HG02798 (cell line): ENCODE data around the gene ELMO1.

Experiments
- ATAC-seq: cut with Tn5 transposase; IDR thresholded peaks from one replicate; pipeline ENCODE4 v1.9.1; 2021; ENCODE audit warnings: mild to moderate bottlenecking; ENCODE audit not compliant: unreplicated experiment, poor library complexity

The ELMO1 gene

DNA sequence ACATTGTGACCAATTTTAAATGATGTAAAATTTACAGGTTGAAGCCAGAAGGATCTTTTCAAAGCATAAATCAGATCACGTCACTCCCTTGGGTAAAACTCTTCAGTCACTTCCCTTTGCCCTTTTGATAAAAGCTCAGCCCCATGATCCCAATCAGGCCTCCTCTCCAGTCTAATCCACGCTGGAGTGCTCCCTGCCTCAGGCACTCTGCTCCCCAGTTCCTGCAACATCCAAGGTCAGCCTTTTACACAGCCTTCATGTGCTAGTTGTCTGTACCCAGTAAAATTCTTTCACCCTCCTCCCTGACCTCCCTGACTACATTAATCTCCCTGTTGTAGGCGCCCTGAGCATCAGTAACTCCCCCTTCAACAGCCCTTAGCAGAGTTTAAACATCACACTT lies 14.1 kb downstream of the ELMO1 start:
- no peak for ATAC-seq

DNA sequence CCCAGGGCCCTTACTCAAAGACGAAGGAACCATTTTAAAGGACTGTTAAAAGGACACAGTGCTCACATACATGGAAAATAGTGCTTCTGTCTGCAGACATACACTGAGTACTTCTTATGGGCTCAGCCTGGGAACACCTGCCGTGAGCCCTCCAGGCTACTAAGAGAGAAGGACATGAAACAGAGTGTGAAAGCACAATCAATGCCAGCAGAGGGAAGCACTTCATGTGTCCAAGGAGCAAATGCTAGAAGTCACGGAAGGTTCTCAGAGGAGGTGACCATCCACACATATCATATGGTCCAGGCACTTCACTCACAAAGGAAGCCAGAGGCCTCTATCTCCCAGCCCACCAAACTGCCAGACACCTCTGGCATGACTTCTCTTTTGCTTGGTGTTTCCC lies 15.5 kb downstream of the ELMO1 start:
- no peak for ATAC-seq

DNA sequence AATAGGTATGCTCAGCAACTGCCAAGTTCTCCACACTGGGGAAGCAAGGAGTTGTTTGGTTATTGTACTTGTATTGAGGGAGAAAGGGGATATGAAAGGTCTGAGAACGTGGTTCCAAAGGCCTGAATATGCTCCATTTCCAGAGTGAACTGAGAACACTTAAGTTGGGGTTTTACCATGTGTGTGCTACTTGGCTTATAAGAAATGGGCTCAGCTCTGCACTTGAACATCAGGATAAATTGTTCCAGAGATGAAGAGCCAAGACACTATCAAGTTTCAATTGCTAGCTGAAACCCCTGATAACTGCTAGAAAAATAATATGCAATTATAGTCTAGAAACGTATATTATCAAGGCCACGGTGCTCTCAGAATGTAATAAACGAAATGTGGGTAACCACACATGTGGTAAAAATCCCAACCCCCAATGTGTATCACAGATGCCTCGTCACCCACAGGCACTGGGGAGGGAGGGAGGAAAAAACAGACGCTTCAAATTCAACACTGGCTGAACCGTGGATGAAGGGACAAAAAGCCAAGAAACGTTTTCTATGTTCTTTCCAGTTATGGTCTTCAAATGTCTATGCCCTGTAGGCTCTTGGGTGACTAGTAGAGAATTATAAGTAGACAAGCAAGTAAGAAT lies 16.3 kb downstream of the ELMO1 start:
- no peak for ATAC-seq

DNA sequence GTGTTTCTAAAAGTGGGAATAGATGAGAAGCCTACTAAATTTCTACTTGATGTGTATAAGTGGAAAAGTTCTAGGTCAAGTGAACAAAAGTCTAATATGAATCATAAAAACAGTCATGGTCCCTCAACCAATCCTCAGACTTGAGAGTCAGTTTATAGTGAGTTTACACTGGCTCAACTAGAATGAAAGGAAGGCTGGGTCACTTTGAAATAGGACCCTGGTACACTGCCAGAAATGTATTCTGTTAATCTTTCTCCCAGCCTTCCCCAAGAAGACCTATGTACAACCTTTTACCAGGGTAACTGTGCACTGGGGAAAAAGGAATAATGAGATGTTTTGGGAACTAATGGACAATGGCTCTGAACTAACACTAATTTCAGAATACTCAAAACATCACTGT lies 17.3 kb downstream of the ELMO1 start:
- ATAC-seq: no peak

DNA sequence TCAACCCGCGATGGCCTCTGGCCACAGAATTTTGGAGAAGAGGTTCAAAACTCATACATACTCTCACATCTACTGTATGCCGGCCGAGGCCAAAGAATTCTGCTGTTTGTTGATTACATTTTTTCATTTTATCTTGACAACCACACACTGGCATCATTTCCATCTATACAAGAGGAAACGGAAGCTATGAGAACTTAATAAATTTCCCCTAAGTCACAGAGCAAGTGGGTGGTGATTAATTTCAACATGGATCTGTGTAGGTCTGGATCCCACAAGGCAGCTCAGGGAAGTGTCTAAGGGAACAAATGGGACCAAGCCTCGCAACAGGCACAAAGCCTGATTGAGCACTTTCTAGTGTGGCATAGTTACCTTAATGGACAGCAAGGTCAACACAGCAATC lies 18.0 kb downstream of the ELMO1 start:
- ATAC-seq: no peak

DNA sequence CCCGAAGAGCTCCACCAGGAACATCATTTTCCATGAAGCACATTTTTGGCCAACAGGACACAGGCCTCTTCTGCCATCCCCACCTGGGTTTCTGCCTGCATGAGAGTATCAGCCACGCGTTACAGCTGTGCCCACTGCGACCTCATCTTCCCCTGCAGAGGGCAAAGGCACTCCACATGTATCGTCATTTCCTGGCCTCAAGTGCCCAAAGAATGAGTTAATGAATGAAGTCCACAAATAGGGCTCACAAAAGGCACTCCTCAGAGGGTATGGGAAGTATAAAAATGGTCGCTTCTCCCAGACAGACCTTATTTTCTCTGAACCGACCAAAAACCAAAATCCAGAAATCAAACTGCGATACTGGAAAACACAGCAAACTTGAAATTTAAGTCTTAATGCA lies 18.5 kb downstream of the ELMO1 start:
- no peak for ATAC-seq

DNA sequence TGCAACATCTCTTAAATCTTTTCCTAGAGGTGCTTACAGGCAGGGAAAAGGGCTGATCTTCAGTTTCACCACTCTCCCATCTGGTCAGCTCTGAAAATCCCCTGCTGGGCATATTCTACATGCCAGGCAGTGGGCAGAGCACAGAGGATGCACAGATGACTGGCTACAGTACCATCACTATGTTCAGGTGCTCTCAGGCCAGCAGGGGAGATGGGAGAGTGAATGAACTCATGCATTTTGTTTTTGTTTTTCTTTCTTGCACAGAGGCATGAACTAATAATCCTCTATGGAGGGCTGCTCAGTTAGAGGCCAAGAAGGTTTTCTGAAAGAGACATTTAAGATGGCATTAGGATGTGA lies 19.3 kb downstream of the ELMO1 start:
- no peak for ATAC-seq

DNA sequence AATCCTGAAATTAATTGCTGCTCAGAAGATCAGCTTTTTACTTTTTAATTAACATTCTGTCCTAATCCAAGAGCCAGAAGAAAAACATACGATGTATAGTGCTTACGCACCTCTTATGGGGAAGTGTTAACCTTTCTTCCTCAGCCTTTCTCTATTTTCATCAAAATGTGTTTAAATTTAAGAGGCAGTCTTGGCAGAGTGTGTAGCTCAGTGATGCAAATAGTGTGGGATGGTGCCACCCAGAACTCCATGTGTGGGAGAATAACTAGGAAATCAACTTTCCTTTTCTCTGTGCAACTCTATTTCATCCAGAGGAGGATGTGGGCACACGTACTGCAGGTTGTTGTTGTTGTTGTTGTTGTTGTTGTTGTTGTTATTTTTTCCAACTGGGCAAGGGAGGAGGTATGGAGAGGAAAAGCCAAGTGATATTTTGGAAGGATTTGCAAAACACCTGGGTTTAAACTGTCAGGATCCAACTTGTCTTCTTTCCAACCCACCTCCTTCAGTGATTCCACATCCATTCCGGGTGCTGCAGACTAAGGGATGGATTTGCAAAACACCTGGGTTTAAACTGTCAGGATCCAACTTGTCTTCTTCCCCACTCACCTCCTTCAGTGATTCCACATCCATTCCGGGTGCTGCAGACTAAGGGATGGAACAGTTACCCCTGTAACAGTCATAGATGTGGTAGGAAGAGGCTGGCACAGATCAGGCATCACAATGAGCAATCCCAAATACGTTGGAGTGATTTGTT lies 19.8 kb downstream of the ELMO1 start:
- no peak for ATAC-seq

DNA sequence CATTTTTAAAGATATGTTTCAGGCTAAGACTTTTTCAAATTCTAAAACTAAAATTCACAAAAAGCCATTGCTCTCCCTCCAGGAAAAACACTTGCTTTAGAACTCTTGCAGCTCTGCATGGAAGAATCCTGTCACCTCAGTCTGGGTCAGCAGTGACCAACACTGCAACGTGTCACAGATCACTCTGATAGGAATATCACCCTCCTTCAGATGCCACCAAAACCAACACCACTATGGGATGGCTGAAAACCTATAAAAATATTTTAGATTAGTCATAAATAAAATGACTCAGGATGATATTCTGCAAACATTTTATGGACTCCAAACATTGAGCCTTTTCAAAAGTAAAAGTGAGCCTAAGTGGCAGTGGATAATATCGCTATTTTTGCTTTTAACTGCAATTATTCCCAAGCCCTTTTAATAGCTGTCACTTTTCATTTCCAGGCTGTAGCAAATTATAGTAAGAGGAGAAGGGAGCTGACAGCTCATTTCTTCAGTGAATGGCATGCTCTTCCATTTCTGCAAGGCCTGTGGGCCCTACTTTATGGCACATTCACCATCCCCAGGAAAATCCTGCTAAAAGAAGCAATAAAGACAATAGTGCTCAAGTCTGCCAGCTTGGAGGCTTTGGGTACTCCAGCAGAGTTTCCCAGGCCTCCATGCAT lies 21.3 kb downstream of the ELMO1 start:
- ATAC-seq: no peak

DNA sequence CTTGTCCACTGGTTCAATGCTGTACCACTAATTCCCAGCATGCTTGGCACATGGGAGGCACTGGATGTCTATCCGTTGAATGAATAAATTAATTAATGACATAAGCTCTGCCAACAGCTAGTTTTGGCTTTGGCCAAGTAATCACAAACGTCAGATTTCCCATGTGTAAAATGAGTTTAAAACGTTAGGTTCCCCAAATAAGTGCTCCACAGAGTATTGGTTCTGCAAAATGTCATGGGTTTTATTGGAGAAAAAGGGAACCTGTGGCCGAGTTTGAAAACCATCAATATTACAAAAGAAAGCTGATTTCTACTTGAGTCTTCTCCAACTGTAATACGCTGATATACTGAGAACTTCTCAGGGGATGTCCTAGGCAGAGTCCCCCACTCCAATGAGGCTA lies 23.2 kb downstream of the ELMO1 start:
- ATAC-seq: no peak

DNA sequence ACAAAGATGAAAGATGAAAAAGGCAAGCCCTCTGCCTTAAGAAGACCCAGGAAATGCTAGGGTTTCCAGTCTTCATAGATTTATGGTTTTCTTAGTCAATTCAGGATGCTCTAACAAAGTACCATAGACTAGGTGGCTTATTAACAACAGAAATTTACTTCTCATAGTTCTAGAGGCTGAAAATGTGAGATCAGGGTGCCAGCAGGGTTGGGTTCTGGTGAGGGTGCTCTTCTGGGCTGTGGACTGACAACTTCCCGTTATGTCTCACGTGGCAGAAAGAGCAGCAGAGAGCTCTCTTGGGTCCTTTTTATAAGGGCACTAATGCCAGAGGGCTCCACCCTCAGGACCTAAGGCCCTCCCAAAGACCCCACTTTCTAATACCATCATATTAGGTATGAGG lies 23.7 kb downstream of the ELMO1 start:
- no peak for ATAC-seq

DNA sequence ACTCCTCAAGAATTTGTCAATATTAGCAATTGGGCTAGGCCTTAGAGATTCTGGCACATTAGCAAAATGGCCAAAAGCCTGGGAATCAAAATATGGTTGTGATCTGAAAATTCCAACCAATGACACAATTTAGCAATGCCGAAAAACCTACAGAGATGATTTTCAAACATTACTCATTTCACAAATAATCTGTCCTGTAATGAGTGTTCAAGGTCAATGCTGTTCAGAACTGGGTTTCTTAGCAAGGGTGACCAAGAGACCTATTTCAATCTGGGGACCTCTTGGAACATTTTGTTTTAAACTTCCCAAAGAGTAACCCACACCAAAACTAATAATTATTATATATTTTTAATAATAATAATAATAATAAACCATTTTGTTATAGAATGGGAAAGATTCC lies 24.1 kb downstream of the ELMO1 start:
- ATAC-seq: no peak

DNA sequence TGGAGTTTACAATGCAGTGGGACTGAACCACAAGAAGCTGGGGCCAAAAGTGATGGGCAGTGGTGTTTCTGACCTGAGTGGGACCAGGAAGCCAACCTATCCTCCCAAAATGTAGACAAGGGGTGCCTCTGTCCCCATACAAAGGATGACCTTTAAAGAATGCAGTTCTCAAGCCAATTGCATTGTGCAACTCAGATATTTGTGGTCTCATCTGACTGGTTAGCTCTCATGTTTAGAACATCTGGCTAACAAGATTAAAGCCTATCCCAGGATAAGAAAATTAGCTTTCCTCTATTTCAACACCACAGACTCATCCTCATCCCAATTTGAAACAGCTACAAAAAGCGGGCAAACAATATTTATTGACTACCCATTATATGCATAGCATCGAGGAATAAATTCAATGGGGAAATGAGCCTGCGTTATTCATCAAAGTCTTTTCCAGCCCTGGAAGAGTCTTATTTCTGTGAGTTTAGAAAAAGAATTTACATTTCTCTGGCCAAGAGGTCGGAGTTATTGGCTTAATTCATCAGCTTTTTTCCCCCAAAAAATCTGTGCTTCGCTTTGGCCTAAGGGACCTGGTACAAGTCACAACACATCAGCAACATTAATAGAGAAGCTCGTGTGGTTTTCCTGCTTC lies 26.7 kb downstream of the ELMO1 start:
- no peak for ATAC-seq

DNA sequence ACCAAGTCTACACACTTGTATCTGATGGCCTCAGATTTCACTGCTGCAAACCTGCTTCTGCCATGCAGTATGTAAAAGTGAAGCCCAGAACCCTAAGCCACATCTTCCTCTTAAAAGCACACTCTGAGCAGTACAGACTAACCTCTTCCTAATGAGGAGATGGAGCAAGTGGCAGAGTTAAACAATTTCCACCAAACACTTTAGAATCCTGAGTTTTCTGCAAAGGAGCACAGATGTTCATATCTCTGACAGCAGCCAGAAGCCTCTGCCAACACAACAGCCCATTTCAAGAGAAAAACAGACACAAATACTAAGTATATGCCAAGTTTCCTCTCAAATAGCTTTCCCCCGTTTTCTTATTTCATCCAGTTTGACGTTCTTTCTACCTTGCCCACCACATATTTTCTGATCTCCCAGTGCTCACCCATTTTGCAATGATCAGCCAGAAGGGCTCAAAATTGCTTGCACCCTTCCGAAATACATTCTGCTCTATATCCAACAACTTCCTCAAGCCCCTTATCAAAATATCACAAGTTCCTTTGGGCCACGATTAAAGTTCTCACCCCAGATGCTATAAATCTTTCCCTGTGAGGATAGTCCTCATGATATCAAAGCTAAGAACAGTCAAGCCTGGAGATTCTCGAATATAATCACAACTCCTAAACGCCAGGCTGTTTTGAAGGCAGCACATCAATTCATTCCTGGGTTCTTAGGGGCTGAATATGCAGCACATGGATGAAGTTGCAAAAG lies 27.5 kb downstream of the ELMO1 start:
- no peak for ATAC-seq

DNA sequence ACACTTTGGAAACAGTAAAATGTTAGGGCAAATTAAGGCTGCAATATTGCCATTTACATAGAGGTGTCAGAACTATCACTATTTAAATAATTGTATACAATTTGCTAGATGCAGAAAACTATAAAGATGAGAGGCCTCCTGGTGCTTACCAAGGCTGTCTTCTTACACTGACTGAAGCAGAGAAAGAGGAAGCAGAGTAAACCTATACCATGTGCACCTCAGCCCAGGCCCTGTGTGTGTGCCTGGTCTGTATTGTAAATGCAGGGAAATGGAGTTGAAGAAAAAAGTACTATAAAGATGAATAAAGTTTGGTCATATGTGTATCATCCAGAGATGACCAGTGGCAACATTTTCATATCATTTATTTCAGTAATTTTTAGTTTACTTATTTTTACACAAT lies 29.2 kb downstream of the ELMO1 start:
- ATAC-seq: no peak

DNA sequence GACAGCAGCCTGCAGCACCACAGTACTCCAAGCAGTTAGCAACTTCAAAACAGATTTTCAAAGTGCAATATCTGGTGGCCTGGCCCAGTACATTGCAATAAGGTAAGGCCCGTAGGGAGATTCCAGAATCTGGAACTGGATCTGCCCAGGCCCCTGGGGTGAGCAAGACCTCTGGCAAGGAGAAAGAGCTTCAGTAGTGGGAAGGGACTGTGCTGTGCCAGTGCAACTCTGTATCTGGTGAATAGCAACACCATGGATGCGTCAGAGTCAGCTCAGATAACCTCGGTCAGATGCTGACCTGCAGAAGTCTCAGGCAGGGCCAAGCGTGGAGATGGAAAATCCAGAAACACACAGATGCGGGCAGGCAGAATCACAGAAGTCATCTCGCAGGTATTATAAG lies 30.3 kb downstream of the ELMO1 start:
- ATAC-seq: no peak

DNA sequence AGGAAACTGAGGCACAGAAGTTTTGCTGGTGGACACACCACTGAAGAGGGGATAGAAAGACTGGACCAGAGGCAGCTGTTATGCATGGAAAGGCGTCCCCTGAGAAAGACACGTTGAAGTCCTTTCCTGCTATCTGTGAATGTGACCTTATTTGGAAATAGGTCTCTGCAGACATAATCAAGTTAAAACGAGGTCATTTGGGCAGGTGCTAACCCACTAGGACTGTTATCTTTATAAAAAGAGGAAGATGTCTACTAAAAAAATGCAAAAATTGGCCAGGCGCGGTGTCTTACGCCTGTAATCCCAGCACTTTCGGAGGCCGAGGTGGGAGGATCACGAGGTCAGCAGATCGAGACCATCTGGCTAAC lies 31.6 kb downstream of the ELMO1 start:
- no peak for ATAC-seq

DNA sequence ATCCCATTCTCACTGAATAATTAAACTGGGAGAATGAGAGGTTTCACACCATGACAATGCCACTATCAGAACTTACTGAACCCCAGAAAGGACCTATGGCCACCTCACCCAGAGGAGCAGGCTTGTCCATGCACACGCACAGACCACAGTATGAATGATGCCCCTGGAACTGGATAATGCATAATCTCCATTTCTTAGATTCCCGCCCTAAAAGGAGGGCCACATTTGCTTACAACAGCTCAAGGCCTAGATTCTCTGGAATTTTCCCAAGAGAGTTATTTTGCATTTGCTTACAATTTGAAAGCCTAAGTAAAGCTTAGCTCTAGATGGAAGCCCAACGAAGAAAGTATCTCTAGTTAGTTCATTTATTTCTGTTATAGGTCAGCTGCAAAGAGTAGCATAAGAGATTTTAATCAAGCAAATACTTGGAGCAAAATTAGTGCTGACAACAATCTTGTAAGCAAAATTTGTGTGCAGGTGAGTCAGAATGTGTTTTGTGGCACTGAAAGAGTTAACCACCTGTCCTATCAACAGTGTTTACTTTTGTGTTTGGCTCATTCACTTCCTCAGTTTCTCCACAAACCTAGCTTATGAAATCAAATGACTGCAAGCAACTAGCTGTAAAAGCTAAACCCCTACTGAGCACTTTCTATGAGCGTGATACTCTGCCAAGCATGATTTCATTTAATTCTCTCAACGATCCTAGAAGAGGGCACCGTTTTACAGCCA lies 32.1 kb downstream of the ELMO1 start:
- no peak for ATAC-seq

DNA sequence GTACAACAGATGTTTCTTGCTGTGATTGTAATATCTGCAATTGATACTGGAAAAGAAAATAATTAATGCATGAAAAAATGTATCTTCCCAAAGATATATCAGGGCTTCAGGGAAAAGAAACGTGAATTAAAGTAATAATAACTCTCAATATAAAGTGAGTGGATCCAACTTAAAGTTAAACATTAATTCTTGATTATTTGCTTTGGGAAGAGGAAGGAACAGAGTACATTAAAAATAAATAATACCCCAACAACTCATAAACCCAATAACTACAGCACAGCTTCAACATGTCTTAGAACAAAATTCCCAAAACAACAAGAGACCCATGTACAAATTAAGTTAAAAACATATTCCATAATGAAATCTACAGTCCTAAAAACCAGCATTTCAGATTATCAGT lies 33.0 kb downstream of the ELMO1 start:
- no peak for ATAC-seq

DNA sequence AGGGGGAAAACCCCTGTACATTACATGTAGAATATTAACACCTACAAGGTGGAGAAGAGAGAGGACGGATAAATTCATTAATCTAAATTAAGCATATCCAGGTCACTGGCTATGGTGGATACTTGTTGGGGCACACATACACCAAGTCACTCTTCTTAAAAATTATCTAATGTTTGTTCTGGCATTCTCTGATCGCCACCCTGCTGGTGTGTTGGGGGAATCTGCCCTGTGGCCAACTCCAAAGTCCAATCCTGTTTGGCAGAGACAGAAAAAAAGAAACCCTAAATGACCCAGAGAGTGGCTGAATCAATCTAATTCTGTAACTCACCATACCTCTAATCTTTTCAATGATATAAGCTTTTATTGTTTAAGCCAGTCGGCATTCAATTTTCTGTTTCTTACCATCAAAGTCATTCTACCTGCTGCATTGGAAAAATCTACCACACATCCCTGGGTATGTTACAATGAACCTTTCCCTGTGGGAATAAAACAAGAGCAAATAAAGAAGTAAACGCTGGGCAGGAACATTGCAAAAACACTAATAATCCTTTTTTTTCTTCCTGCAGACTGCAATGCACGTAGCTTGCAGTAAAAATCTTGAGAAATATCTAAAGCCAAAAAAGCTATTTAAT lies 34.2 kb downstream of the ELMO1 start:
- no peak for ATAC-seq
